ENCODE data around the gene CCR7.
"Not testable (repeated sequence)": the region's sequence is repeated elsewhere in the genome, so short reads cannot be mapped to it uniquely, and the experiment has no call there.

DNA sequence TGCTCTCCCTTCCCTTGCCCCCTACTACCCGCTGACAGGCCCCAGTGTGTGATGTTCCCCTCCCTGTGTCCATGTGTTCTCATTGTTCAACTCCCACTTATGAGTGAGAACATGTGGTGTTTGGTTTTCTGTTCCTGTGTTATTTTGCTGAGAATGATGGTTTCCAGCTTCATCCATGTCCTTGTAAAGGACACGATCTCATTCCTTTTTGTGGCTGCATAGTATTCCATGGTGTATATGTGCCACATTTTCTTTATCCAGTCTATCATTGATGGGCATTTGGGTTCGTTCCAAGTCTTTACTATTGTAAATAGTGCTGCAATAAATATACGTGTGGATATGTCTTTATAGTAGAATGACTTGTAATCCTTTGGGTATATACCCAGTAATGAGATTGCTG lies 18.8 kb downstream of the CCR7 start:
- TF ChIP-seq, protein P1, sequence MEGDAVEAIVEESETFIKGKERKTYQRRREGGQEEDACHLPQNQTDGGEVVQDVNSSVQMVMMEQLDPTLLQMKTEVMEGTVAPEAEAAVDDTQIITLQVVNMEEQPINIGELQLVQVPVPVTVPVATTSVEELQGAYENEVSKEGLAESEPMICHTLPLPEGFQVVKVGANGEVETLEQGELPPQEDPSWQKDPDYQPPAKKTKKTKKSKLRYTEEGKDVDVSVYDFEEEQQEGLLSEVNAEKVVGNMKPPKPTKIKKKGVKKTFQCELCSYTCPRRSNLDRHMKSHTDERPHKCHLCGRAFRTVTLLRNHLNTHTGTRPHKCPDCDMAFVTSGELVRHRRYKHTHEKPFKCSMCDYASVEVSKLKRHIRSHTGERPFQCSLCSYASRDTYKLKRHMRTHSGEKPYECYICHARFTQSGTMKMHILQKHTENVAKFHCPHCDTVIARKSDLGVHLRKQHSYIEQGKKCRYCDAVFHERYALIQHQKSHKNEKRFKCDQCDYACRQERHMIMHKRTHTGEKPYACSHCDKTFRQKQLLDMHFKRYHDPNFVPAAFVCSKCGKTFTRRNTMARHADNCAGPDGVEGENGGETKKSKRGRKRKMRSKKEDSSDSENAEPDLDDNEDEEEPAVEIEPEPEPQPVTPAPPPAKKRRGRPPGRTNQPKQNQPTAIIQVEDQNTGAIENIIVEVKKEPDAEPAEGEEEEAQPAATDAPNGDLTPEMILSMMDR (IDR thresholded peaks at IDR 0.05), result not testable (repeated sequence)
- not testable (repeated sequence) for TF ChIP-seq POLR2A (IDR thresholded peaks at IDR 0.05)
